GM18502 (cell line): ENCODE results near the gene ULK4.

Experiments used
- ATAC-seq: cut with Tn5 transposase; IDR thresholded peaks from one replicate; pipeline ENCODE4 v1.9.1; 2021; ENCODE audit warnings: mild to moderate bottlenecking; ENCODE audit not compliant: unreplicated experiment, poor library complexity

The ULK4 gene

GRCh38 chr3:41331041-41331440, 630.9 kb downstream of the ULK4 start:
- ATAC-seq = no peak

GRCh38 chr3:41330465-41330864, 631.4 kb downstream of the ULK4 start:
- ATAC-seq = no peak

- no peak for ATAC-seq
Observed at GRCh38 chr3:41329881-41330280, 632.0 kb downstream of the ULK4 start.

- no peak for ATAC-seq
Observed at GRCh38 chr3:41328926-41329325, 633.0 kb downstream of the ULK4 start.

- ATAC-seq = no peak
Observed at GRCh38 chr3:41327718-41328117, 634.2 kb downstream of the ULK4 start.

GRCh38 chr3:41324156-41324475, 637.8 kb downstream of the ULK4 start:
- no peak for ATAC-seq

- ATAC-seq = no peak
Observed at GRCh38 chr3:41323467-41324155, 638.3 kb downstream of the ULK4 start.

- ATAC-seq = no peak
Observed at GRCh38 chr3:41321642-41321980, 640.3 kb downstream of the ULK4 start.

GRCh38 chr3:41320953-41321641, 640.8 kb downstream of the ULK4 start:
- no peak for ATAC-seq

GRCh38 chr3:41318520-41318919, 643.4 kb downstream of the ULK4 start:
- no peak for ATAC-seq

- no peak for ATAC-seq
Observed at GRCh38 chr3:41317718-41318117, 644.2 kb downstream of the ULK4 start.

GRCh38 chr3:41317298-41317697, 644.6 kb downstream of the ULK4 start:
- no peak for ATAC-seq

- no peak for ATAC-seq
Observed at GRCh38 chr3:41315126-41315525, 646.8 kb downstream of the ULK4 start.

- no peak for ATAC-seq
Observed at GRCh38 chr3:41308119-41308518, 653.8 kb downstream of the ULK4 start.

- no peak for ATAC-seq
Observed at GRCh38 chr3:41307065-41307464, 654.8 kb downstream of the ULK4 start.

GRCh38 chr3:41304593-41304992, 657.3 kb downstream of the ULK4 start:
- no peak for ATAC-seq

GRCh38 chr3:41302295-41302694, 659.6 kb downstream of the ULK4 start:
- ATAC-seq = no peak

GRCh38 chr3:41301548-41301947, 660.4 kb downstream of the ULK4 start:
- no peak for ATAC-seq

- no peak for ATAC-seq
Observed at GRCh38 chr3:41299036-41299435, 662.9 kb downstream of the ULK4 start.

GRCh38 chr3:41297750-41298149, 664.2 kb downstream of the ULK4 start:
- ATAC-seq = no peak

GRCh38 chr3:41296556-41296955, 665.3 kb downstream of the ULK4 start:
- no peak for ATAC-seq

GRCh38 chr3:41295740-41296139, 666.2 kb downstream of the ULK4 start:
- ATAC-seq = no peak
